ENCODE measurements around the gene PSD2. TPM values are rescaled to one million over a fixed set of nuclear protein-coding genes. Genes with fewer than 3 reads are reported as not detected.

Gene PSD2
- total and polyA plus RNA-seq, 11 donors, result 0.04 to 0.11 (median 0.04) TPM; not detected in 8

GRCh38 chr5:139755892-139756671, 39.5 kb upstream of the PSD2 start:
- 12 to 15% (median 14%) methylated on average over 36 to 52 of the region's 52 CpGs for WGBS, 4 donors
- Histone ChIP-seq H3K4me3 (peak overlapping the region in 7 of 12 donors; percentile 7 to 37 (median 26)), H3K36me3 (no peaks in the 10 kb centered on the region), H3K27ac (no peak overlapping the region), H3K27me3 (peaks cover 12 to 55% (median 37%) of the 10 kb centered on the region in 9 donors), H3K9me3 (no peaks in the 10 kb centered on the region), H3K4me1 (peaks cover 0 to 11% (median 7%) of the 10 kb centered on the region in 12 donors)
- DNase-seq (no peak), ATAC-seq (no peak)
- no peak for TF ChIP-seq POLR2A (IDR thresholded peaks at IDR 0.05)
- TF ChIP-seq CTCF (IDR thresholded peaks at IDR 0.05), result no peak
- intact Hi-C loops (cut with DNase I), result loop anchor here in 1 of 10 donors (5.0 kb wide), 1 partner anchor 39 kb away; no protein-coding TSS in a partner anchor

- 95 to 100% (median 99%) methylated on average over 2 of the region's 2 CpGs for WGBS, 4 donors
- no peak for TF ChIP-seq CTCF (IDR thresholded peaks at IDR 0.05)
- TF ChIP-seq POLR2A (IDR thresholded peaks at IDR 0.05), result no peak
- intact Hi-C loops (cut with DNase I), result loop anchor here in 1 of 10 donors (5.0 kb wide), 1 partner anchor 40 kb away; no protein-coding TSS in a partner anchor
- Histone ChIP-seq H3K4me1 (peaks cover 0 to 11% (median 7%) of the 10 kb centered on the region in 12 donors), H3K36me3 (no peaks in the 10 kb centered on the region), H3K27me3 (peaks cover 12 to 58% (median 34%) of the 10 kb centered on the region in 9 donors), H3K27ac (no peak overlapping the region), H3K9me3 (no peaks in the 10 kb centered on the region), H3K4me3 (no peak overlapping the region)
- DNase-seq (no peak), ATAC-seq (no peak)
Measured at GRCh38 chr5:139756971-139757370, 38.6 kb upstream of the PSD2 start.

- H3K27me3 ChIP-seq, result peaks cover 12 to 53% (median 34%) of the 10 kb centered on the region in 9 donors
- intact Hi-C loops (cut with DNase I), result loop anchor here in 1 of 10 donors (5.0 kb wide), 1 partner anchor 41 kb away; no protein-coding TSS in a partner anchor
- WGBS, 4 donors, result 91 to 93% (median 91%) methylated on average over 11 of the region's 11 CpGs
Measured at GRCh38 chr5:139757727-139758509, 37.7 kb upstream of the PSD2 start.

More at GRCh38 chr5:139757727-139758509, 37.7 kb upstream of the PSD2 start:
- Histone ChIP-seq H3K36me3 (no peaks in the 10 kb centered on the region), H3K4me3 (no peak overlapping the region), H3K4me1 (peaks cover 0 to 11% (median 7%) of the 10 kb centered on the region in 12 donors), H3K27ac (no peak overlapping the region), H3K9me3 (no peaks in the 10 kb centered on the region)
- ATAC-seq, result no peak
- DNase-seq, result peak in 1 of 5 donors; percentile 19
- TF ChIP-seq POLR2A (IDR thresholded peaks at IDR 0.05) (no peak), CTCF (IDR thresholded peaks at IDR 0.05) (no peak)

All from heart left ventricle (tissue), 16 donors.